Measurements from ENCODE around the gene HSD17B11. TPM values are rescaled to one million over a fixed set of nuclear protein-coding genes. Genes with fewer than 3 reads are reported as not detected.

The HSD17B11 gene
- total RNA-seq, 1 donor from 2014 or later = 30.8 TPM

DNA sequence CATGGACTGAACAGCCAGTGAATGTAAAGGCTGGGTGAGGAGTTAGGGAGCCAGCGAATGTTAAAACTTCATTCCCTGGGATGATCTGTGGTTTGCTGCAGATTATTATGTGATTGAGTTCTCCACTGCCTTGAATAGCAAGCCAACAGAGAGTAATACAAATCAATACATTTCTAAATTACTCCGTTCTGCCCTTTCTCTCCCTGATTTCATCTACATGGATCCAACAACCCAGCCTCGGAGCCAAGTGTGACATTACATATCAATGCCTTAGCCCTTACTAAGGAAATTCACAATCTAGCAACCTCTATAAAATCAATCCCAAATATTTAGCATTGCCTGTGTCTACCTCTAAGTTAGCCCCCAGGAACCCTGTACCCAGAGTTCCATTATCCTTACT lies 79.3 kb downstream of the HSD17B11 start:
- H3K4me3 Mint-ChIP-seq = no peak overlapping the region

DNA sequence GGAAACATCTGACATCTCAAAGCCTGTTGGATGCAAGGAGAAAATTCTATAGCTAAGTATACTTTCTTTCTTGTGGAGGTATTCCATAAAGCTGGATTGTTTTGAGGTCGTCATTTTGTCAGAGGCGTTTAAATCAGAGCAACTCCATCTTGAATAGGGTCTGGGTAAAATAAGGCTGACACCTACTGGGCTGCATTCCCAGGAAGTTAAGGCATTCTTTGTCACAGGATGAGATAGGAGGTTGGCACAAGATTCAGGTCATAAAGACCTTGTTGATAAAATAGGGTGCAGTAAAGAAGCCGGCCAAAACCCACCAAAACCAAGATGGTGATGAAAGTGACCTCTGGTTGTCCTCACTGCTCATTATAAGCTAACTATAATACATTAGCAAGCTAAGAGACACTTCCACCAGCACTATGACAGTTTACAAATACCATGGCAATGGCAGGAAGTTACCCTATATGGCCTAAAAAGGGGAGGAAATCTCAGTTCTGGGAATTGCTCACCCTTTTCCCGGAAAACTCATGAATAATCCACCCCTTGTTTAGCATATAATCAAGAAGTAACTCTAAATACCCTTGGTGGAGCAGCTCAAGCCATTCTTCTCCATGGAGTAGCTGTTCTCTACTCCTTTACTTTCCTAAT lies 80.2 kb downstream of the HSD17B11 start:
- H3K27me3 Mint-ChIP-seq (ENCODE audit: insufficient read depth, low read depth) = no peaks in the 10 kb centered on the region
- Histone ChIP-seq H2AFZ (replicated peaks) (peak overlapping the region; percentile 76), H3K4me3 (no peak overlapping the region), H4K20me1 (ENCODE audit: low read depth) (no peaks in the 10 kb centered on the region), H3K4me1 (no peaks in the 10 kb centered on the region), H3K79me2 (ENCODE audit: low read depth) (no peaks in the 10 kb centered on the region), H3K9ac (no peak overlapping the region), H3K36me3 (no peaks in the 10 kb centered on the region), H3K27me3 (no peaks in the 10 kb centered on the region), H3K4me2 (no peak overlapping the region), H3F3A (ENCODE audit: low read depth) (no peaks in the 10 kb centered on the region), H3K9me3 (ENCODE audit: low read depth) (no peaks in the 10 kb centered on the region), H3K27ac (no peak overlapping the region)
- H3K27ac Mint-ChIP-seq = no peak overlapping the region
- no peak overlapping the region for H3K4me3 Mint-ChIP-seq
- H3K36me3 Mint-ChIP-seq = no peaks in the 10 kb centered on the region
- DNase-seq (ENCODE audit: low spot score) = no peak
- H3K4me1 Mint-ChIP-seq = peaks cover 15% of the 10 kb centered on the region
- no peak for TF ChIP-seq EZH2 (IDR thresholded peaks at IDR 0.05)
- TF ChIP-seq EZH2phosphoT487 (IDR thresholded peaks at IDR 0.05) = no peak
- TF ChIP-seq, protein P1, sequence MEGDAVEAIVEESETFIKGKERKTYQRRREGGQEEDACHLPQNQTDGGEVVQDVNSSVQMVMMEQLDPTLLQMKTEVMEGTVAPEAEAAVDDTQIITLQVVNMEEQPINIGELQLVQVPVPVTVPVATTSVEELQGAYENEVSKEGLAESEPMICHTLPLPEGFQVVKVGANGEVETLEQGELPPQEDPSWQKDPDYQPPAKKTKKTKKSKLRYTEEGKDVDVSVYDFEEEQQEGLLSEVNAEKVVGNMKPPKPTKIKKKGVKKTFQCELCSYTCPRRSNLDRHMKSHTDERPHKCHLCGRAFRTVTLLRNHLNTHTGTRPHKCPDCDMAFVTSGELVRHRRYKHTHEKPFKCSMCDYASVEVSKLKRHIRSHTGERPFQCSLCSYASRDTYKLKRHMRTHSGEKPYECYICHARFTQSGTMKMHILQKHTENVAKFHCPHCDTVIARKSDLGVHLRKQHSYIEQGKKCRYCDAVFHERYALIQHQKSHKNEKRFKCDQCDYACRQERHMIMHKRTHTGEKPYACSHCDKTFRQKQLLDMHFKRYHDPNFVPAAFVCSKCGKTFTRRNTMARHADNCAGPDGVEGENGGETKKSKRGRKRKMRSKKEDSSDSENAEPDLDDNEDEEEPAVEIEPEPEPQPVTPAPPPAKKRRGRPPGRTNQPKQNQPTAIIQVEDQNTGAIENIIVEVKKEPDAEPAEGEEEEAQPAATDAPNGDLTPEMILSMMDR (IDR thresholded peaks at IDR 0.05) = no peak
- H3K9me3 Mint-ChIP-seq = no peaks in the 10 kb centered on the region

More for the DNA sequence above, 79.3 kb downstream of the HSD17B11 start:
- Histone ChIP-seq H3K27ac (no peak overlapping the region), H2AFZ (replicated peaks) (no peak overlapping the region), H3K4me3 (no peak overlapping the region), H4K20me1 (ENCODE audit: low read depth) (no peaks in the 10 kb centered on the region), H3K79me2 (ENCODE audit: low read depth) (no peaks in the 10 kb centered on the region), H3K4me2 (no peak overlapping the region), H3K4me1 (no peaks in the 10 kb centered on the region), H3K9me3 (ENCODE audit: low read depth) (no peaks in the 10 kb centered on the region), H3K27me3 (no peaks in the 10 kb centered on the region), H3K9ac (no peak overlapping the region), H3K36me3 (no peaks in the 10 kb centered on the region), H3F3A (ENCODE audit: low read depth) (no peaks in the 10 kb centered on the region)
- TF ChIP-seq, protein P1 (IDR thresholded peaks at IDR 0.05) = no peak
- TF ChIP-seq EZH2phosphoT487 (IDR thresholded peaks at IDR 0.05) (no peak), EZH2 (IDR thresholded peaks at IDR 0.05) (no peak)
- H3K36me3 Mint-ChIP-seq = no peaks in the 10 kb centered on the region
- no peaks in the 10 kb centered on the region for H3K27me3 Mint-ChIP-seq (ENCODE audit: insufficient read depth, low read depth)
- peaks cover 10% of the 10 kb centered on the region for H3K4me1 Mint-ChIP-seq
- no peak for DNase-seq (ENCODE audit: low spot score)
- no peak overlapping the region for H3K27ac Mint-ChIP-seq
- H3K9me3 Mint-ChIP-seq = no peaks in the 10 kb centered on the region

DNA sequence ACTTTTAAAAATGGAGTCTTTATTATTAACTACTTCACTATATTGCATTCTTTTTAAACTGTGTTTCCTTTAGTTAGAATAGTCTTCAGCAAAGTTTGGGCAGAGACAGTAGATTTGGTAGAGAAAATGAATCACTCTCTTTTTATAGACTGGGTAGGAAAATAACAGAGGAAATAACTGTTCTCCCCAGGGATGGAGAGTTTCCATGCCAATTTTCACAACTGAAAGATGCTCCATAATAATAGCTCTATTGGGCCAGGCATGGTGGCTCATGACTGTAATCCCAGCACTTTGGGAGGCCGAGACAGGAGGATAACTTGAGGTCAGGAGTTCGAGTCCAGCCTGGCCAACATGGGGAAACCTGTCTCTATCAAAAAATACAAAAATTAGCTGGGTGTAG lies 81.4 kb downstream of the HSD17B11 start:
- no peak overlapping the region for H3K4me3 Mint-ChIP-seq
- no peaks in the 10 kb centered on the region for H3K36me3 Mint-ChIP-seq
- TF ChIP-seq EZH2 (IDR thresholded peaks at IDR 0.05) = no peak
- Histone ChIP-seq H3F3A (ENCODE audit: low read depth) (no peaks in the 10 kb centered on the region), H3K27ac (no peak overlapping the region), H2AFZ (replicated peaks) (no peak overlapping the region), H3K79me2 (ENCODE audit: low read depth) (no peaks in the 10 kb centered on the region), H3K4me2 (no peak overlapping the region), H3K27me3 (no peaks in the 10 kb centered on the region), H3K36me3 (no peaks in the 10 kb centered on the region), H3K9me3 (ENCODE audit: low read depth) (no peaks in the 10 kb centered on the region), H4K20me1 (ENCODE audit: low read depth) (no peaks in the 10 kb centered on the region), H3K9ac (no peak overlapping the region), H3K4me1 (no peaks in the 10 kb centered on the region), H3K4me3 (no peak overlapping the region)
- DNase-seq (ENCODE audit: low spot score) = no peak
- H3K9me3 Mint-ChIP-seq = no peaks in the 10 kb centered on the region
- H3K27ac Mint-ChIP-seq = no peak overlapping the region
- peaks cover 23% of the 10 kb centered on the region for H3K4me1 Mint-ChIP-seq
- H3K27me3 Mint-ChIP-seq (ENCODE audit: insufficient read depth, low read depth) = no peaks in the 10 kb centered on the region

- no peak for DNase-seq (ENCODE audit: low spot score)
- Histone ChIP-seq H3K9ac (no peak overlapping the region), H2AFZ (replicated peaks) (no peak overlapping the region), H3K4me1 (no peaks in the 10 kb centered on the region), H3K79me2 (ENCODE audit: low read depth) (no peaks in the 10 kb centered on the region), H3F3A (ENCODE audit: low read depth) (no peaks in the 10 kb centered on the region), H3K4me2 (no peak overlapping the region), H4K20me1 (ENCODE audit: low read depth) (no peaks in the 10 kb centered on the region), H3K4me3 (no peak overlapping the region), H3K27ac (no peak overlapping the region), H3K36me3 (no peaks in the 10 kb centered on the region), H3K27me3 (no peaks in the 10 kb centered on the region), H3K9me3 (ENCODE audit: low read depth) (no peaks in the 10 kb centered on the region)
- no peaks in the 10 kb centered on the region for H3K27me3 Mint-ChIP-seq (ENCODE audit: insufficient read depth, low read depth)
- peak overlapping the region; percentile 48 for H3K27ac Mint-ChIP-seq
- peaks cover 29% of the 10 kb centered on the region for H3K4me1 Mint-ChIP-seq
- no peaks in the 10 kb centered on the region for H3K36me3 Mint-ChIP-seq
- TF ChIP-seq EZH2 (IDR thresholded peaks at IDR 0.05) = no peak
- no peak for TF ChIP-seq EZH2phosphoT487 (IDR thresholded peaks at IDR 0.05)
- TF ChIP-seq, protein P1 (IDR thresholded peaks at IDR 0.05) = no peak
- no peak overlapping the region for H3K4me3 Mint-ChIP-seq
- no peaks in the 10 kb centered on the region for H3K9me3 Mint-ChIP-seq
These were observed 84.9 kb downstream of the HSD17B11 start for GRCh38 chr4:87306056-87306455.
